Activated T-cell treated with anti-CD3 and anti-CD28 coated beads for 4 hours (primary cell): ENCODE results near the gene ALOXE3.
A peak's percentile ranks its signal among the peaks of the same experiment; 100 is the strongest.
"Not testable (repeated sequence)": the region's sequence is repeated elsewhere in the genome, so short reads cannot be mapped to it uniquely, and the experiment has no call there.

ENCODE experiments used
- DNase-seq: peaks from one replicate; pipeline ENCODE4 v3.0.0-alpha.2; 2020

The ALOXE3 gene

DNA sequence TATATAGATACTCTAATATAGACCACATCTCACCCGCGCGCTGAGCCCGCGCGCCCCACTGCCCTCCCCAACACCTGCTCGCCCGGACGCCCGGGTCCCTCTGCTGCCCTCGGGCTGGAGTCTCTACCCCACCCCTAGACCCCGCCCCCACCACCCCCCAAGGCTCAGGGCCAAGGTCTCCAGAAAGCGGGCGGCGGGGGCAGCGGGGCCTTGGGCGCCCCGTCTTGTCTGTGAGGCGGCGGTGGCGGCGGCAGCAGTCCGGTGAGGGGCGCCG is 3.0 kb upstream of the ALOXE3 start:
- no peak for DNase-seq

GRCh38 chr17:8120520-8121406 is 2.4 kb upstream of the ALOXE3 start:
- DNase-seq, result peak; percentile 75

DNA sequence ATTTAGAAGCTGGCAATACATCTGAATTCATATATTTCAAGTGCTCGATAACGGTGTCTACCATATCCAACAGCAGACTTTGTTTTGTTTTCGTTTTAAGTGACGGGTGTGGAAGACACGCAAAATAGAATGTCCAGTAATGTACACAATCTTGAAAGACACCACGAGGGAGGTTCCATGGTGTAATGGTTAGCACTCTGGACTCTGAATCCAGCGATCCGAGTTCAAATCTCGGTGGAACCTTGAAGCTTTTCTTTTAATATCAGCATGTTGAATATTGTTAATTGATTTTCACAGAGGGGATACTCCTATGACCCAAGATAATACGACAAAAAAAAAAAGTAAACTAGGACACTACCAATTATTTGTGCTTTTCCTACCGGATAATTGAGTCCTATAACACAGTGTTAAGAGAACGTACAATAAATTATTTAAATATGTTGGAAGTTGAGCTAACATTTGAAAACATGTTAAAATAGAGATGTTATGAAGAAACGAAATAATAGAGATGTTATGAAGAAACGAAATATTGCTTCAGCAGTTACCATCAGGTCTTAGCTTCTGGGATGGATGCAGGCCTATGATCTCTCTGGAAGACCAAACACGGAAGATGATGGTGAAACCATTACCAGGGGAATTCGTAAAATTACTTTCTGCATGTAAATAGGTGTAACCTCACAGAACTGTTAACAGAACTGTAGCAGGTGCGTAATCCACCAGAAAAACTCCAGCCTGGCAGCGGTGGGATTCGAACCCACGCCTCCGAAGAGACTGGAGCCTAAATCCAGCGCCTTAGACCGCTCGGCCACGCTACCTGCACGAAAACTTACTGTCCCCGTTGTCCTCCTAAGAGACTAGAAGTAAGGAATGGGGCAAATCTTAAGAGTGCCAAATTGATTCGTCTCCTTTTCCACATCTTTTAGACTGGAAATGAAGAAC is 1.5 kb upstream of the ALOXE3 start:
- peak; percentile 81 for DNase-seq

DNA sequence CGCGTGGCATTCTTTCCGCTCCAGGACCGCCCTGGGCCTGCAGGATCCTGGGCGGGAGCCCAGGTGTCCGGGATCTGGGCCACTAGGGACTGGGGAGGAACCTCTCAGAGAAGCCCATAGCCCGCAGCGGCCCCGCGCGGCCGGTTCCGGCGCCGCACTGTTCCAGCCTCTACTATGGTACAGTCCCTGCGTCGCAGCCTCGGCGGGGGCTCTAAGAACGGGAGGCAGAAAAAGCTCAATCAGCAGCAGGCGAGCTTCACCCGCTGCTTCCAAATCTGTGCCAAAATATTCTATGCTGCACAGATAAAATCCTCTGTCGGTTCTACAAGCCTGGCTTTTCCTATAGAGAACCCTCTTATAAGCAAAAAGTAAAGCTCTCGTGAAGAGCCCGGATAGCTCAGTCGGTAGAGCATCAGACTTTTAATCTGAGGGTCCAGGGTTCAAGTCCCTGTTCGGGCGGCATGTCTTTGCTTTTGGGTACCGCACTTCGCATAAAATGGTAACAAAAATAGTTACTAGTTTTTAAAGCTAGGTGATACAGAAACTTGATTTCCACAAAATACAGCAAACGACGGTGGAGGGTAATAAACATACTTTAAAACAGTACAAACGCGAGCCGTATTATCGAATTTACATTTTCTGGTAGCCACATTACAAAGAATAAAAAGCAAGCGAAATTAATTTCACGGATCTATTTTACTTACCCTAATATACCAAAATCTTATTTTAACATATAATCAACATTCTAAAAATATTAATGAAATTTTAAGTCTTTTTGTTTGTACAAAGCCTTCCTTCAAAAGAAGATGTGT is 661 bp upstream of the ALOXE3 start:
- DNase-seq, result peak; percentile 78

- DNase-seq, result no peak
These were observed 841 bp downstream of the ALOXE3 start for GRCh38 chr17:8117367-8117979.

- DNase-seq, result no peak
These were observed 1.5 kb downstream of the ALOXE3 start for GRCh38 chr17:8116776-8117175.

- no peak for DNase-seq
These were observed 7.4 kb downstream of the ALOXE3 start for GRCh38 chr17:8110907-8111306.

DNA sequence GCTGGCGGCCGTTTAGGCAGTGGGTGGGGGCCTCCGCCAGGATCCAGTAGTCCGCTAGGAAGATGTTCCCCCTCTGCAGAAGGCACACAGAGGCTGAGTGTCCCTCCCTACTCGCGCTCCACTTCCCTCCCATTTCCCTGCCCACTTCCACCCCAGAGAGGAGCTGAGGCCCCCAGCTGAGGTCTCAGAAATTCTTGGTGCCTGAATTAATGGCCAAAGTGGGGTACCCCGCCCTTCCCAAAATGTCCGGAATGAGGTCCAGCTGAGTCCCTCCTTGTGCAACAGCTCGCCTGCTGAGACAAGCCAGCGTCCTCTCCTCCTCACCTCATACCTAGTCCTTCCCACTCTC is 7.9 kb downstream of the ALOXE3 start:
- no peak for DNase-seq

DNA sequence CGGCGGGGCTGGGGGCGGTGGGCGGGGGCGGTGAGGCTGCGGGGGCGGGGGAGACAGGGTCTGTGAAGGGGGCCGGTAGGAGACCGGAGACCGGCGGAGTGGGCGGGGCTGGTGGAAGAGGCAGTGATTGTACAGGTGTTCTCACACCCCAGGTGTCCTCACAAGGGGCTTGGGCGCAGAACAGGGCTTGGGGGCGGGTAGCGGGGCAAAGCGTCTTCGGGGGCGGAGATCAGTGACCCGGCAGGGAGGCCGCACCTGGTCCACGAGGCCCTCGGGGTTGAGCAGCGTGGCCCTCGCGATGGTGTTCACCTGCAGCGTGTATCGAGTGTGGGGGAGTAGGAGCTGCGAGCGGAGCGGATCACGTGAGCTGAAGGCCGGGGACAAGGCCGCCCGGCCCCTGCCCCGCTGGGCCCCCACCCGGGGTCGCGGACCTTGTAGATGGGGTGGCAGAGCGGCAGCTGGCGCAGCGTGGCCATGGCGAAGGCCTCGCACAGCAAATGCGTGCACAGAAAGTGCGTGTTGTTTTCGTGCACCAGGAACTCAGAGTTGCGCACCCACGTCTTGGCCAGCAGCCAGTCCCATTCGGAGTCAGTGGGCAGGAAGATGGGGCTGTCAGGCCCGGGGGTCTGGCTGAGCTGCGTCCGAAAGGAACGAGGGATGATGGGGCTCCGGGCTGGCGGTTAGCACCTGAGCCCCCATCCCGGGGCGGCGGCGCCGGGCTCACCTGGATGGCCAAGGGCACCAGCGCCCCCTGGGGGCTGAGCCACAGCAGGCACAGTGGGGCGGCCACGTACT is 8.5 kb downstream of the ALOXE3 start:
- DNase-seq, result peak; percentile 70

GRCh38 chr17:8108972-8109660 is 9.2 kb downstream of the ALOXE3 start:
- no peak for DNase-seq

- DNase-seq, result not testable (repeated sequence)
These were observed 11.3 kb downstream of the ALOXE3 start for GRCh38 chr17:8106980-8107379.

DNA sequence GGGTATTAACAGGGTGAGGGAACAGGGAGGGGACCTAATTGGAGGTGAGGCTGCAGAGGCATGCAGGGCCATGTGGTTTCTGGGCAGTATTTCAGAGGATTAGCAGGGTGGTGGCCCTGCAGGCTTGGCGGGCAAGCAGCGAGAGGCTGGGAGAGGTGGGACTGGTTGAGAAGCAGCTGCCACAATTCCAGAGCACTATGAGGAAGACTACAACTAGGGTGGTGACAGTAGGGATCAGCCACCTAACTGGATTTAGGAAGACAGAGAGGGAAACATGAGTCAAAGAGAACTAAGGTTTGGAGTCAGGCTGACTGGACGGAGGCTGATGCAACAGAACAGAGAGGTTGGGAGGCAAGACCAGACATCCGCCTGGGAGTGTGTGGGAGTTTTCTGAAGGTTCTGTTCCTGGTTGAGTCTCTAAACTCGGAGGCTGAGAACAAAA is 12.3 kb downstream of the ALOXE3 start:
- DNase-seq, result no peak

GRCh38 chr17:8104911-8105310 is 13.4 kb downstream of the ALOXE3 start:
- no peak for DNase-seq

DNA sequence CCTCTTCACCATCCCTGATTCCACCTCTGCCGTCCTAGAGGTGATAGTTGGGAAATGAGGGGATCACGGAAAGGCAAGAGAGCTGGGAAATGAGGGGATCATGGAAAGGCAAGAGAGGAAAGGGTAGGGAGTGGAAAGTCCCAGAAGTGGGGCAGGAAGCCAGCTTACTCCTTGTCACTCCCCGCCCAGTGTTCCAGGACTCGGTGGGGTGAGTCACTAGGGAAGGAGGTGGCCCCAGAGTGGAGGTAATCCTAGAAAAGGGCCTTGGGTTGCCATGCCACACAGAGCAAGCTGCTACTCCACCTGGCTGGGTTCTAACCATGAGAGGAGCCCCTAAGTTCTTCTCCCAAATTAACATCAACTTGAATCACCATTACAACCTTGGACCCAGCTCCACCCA is 14.8 kb downstream of the ALOXE3 start:
- DNase-seq, result no peak

DNA sequence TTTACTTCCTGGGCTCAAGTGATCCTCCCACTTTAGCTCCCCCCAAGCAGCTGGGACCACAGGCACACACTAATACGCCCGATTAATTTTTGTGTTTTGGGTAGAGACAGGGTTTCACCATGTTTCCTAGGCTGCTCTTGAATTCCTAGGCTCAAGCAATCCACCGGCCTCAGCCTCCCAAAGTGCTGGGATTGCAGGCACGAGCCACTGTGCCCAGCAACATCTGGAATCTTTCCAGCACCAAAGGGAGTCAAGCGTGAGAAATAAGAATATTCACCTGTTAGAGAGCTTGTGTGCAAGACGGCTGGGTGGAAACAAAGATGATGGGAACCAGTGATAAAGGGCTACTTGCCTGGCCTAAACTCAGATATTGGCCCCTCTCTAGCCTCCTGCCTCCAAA is 16.6 kb downstream of the ALOXE3 start:
- DNase-seq, result no peak

DNA sequence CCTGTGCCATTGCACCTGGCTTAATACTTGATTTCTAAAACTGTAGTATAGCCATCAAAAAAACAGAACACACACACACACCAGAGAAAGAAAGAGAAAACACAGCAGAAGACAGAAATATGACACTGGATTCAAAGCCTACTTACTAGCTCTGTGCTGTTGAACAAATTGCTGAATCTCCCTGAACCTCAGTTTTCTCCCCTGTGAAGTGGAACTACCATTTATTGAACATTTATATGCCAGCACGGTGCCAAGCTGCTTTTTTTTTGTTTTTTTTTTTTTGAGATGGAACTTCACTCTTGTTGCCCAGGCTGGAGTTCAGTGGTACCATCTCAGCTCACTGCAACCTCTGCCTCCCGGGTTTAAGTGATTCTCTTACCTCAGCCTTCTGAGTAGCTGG is 17.6 kb downstream of the ALOXE3 start:
- DNase-seq, result no peak

DNA sequence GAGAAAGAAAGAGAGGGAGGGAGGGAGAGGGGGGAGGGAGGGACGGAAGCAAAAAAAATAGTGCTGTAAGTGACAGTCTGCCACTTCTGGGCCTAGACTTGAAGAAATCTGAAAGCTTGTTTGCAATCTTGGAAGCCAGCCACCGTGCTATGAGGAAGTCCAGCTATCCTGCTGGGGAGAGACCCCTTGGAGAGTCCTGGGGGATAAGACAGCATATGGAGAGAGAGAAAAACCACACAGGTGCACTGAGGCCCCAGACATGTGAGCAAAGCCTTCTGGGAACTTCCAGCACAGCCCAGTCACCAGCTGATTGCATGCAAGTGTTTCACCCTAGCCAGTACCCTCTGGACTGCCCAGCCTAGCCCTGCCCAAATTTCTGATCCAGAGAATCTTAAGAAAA is 18.2 kb downstream of the ALOXE3 start:
- no peak for DNase-seq

DNA sequence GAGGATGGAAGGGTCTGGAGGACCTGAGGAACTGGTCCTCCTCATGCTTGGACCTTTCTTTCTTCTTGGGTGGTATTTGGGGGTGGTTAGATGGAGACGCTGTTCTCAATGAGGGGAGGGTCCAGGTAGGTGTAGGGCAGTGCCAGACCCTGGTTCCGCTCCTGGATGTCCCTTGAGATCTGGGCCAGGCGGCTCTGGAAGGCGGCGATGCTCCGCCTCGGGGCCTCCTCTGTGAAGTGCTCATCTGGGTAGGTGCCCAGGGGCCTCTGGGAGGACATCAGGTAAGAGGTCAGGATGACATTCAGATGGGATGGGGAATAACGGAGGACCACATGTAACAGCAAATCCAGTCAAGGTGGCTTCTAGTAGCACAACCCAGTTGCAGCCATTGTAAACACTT is 21.8 kb downstream of the ALOXE3 start:
- DNase-seq, result no peak

DNA sequence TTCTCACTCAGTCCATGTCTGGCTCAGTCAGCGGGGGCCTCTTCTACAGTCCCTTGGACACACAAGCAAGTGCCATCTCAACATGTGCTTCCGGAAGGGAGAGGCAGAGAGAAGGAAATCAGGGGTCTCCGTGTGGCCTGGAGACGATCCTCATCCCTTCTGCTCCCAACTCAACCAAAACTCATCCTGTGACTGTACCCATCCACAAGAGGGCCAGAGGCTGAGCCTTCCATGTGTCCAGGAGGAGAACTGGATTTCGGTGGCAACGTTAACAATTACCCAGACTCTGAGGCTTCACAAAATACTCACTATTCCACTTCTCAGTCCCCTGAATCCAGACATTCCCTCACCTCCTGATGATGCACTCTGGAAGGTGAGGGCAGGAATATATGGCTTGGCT is 23.0 kb downstream of the ALOXE3 start:
- no peak for DNase-seq

DNA sequence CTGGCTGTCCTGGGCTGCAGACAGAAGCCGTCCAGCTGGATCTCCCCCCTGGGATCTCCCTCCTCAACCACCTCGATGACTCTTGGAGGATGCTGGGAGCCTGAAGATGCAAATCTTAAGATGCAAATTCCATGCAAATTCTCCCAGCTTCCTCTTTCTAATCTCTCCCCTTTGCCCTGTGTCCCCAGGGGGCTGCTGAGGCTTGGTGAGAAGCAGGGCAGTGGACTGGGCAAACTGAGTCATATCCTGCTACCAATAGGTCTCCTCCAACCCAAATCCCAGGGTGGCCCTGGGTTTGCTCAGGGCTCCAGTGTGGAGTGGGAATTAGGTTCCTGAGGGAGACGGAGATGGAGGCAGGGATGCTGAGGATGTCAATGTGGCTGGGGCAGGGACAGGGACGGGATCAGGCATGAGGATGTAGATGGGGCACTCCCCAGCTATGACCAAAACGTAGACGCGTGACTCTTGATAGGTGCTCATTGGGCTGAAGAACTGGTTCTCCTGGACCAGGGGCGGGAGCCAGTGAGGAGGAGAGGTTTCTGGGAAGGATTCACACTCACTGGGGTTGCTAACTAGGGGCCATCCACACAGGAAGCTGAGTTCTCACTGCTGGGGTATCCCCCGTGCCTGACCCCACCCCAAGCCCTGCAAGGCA is 27.2 kb downstream of the ALOXE3 start:
- no peak for DNase-seq

DNA sequence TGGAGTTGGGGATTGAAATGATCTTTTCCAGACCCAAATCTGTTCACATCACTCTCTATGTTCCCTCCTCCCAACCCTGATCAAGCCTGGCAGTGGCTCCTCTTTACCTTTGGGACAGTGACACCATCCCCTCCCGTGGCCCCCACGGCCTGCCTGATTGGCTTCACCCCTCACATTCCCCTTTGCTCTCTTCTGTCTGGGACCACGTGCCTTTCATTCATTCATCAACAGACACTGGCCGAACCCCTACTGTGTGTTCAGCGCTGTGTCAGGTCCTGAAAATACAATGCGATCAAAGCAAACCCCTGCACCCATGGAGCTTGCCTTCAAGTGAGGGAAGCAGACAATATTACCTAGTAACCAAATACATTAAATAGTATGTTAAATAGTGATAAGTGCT is 28.6 kb downstream of the ALOXE3 start:
- DNase-seq, result no peak
